ENCODE measurements around the gene FEM1B.

- no peak for TF ChIP-seq CHD4 (IDR thresholded peaks at IDR 0.05; ENCODE audit: borderline replicate concordance)
- TF ChIP-seq POLR2A (IDR thresholded peaks at IDR 0.05; ENCODE audit: low read length): peak; percentile 67
These were observed at the start of gene FEM1B for GRCh38 chr15:68277603-68278344.
